HCT116 (cell line): ENCODE results near the gene CDIP1. TPM values are rescaled to one million over a fixed set of nuclear protein-coding genes. Genes with fewer than 3 reads are reported as not detected.

Experiments used
- ATAC-seq: fragments of 200-7000 bp; cut with Tn5 transposase; 2 replicates; pipeline ENCODE4 v1.9.1; 2020; ENCODE audit warnings: mild to moderate bottlenecking, moderate library complexity
- BruUV-seq: library from RNA; stranded (reverse); fragments of 400-500 nt; replicated peaks from 2 replicates; lab custom pipeline; 2021; lab: Mats Ljungman, UMichigan
- CTCF ChIA-PET: fragments of 300-600 bp; sonication (Branson Sonifier 250); formaldehyde crosslinking; loops from one replicate; lab custom pipeline; 2021; ENCODE audit warnings: antibody characterized with exemption; lab: Charles Lee
- POLR2A ChIA-PET: fragments of 300-600, 350-600 bp; sonication (Branson Sonifier 250); formaldehyde crosslinking; loops from one replicate; lab custom pipeline; 2021; ENCODE audit warnings: antibody characterized with exemption; lab: Charles Lee
- RAD21 ChIA-PET, 2 experiments: fragments of 300-600 bp; sonication (Branson Sonifier 250); formaldehyde crosslinking; loops; one replicate each; lab custom pipeline; 2023; ENCODE audit warnings: low total read pairs in 2 of 2; ENCODE audit not compliant: uncharacterized antibody in 2 of 2, unreplicated experiment in 2 of 2, low non-redundant PET in 1 of 2; lab: Charles Lee
- DNase-seq: peaks from one replicate; pipeline ENCODE4 v3.0.0-alpha.2; 2010; ENCODE audit warnings: low read depth, low spot score
- H2AFZ ChIP-seq: fragments of 200-600 bp; shearing (Covaris generic), sonication (generic); 2 replicates; pipeline ENCODE4 v1.6.1; 2017; ENCODE audit warnings: low read depth, mixed run types, mixed read lengths, antibody characterized with exemption, low read length; ENCODE audit not compliant: poor library complexity, severe bottlenecking
- H3K27ac ChIP-seq: 2 replicates; pipeline ENCODE4 v1.5.1; 2012; ENCODE audit warnings: low read depth, low read length
- H3K27me3 ChIP-seq: fragments of 200-600 bp; sonication (generic); 2 replicates; pipeline ENCODE4 v1.6.1; 2016; ENCODE audit warnings: mixed run types, low read length, mixed read lengths; ENCODE audit not compliant: insufficient read depth
- H3K36me3 ChIP-seq, 2 experiments: fragments of 200-500 bp in 1 of 2; fragments of 200-600 bp in 1 of 2; sonication (Bioruptor generic) in 1 of 2; sonication (generic) in 1 of 2; 2 replicates each; pipeline versions ENCODE4 v1.5.1 to v1.6.1; 2014 to 2016; ENCODE audit warnings: low read length in 2 of 2, inconsistent platforms in 1 of 2, mixed read lengths in 1 of 2, mixed run types in 1 of 2; ENCODE audit not compliant: insufficient read depth in 2 of 2, control insufficient read depth in 1 of 2
- H3K4me1 ChIP-seq, 2 experiments: fragments of 200-600 bp in 1 of 2; sonication (generic) in 1 of 2; 2 replicates each; pipeline versions ENCODE4 v1.5.1 to v1.6.1; 2012 to 2017; ENCODE audit warnings: low read length in 2 of 2, inconsistent platforms in 1 of 2, mild to moderate bottlenecking in 1 of 2, mixed read lengths in 1 of 2, mixed run types in 1 of 2, moderate library complexity in 1 of 2; ENCODE audit not compliant: insufficient read depth in 2 of 2, control insufficient read depth in 1 of 2
- H3K4me2 ChIP-seq: fragments of 200-600 bp; sonication (generic); 2 replicates; pipeline ENCODE4 v1.6.1; 2017; ENCODE audit warnings: mixed run types, low read length, mixed read lengths
- H3K4me3 ChIP-seq, 2 experiments: fragments of 200-600 bp in 1 of 2; sonication (generic) in 1 of 2; replicated peaks in 1 of 2; 2 replicates each; pipeline ENCODE4 v1.5.1; 2011 to 2016; ENCODE audit warnings: low read length in 2 of 2, control low read depth in 1 of 2, low read depth in 1 of 2, mild to moderate bottlenecking in 1 of 2, mixed read lengths in 1 of 2, mixed run types in 1 of 2
- H3K79me2 ChIP-seq: fragments of 200-600 bp; sonication (generic); 2 replicates; pipeline ENCODE4 v1.6.1; 2017; ENCODE audit warnings: mild to moderate bottlenecking, mixed run types, low read length, moderate library complexity, mixed read lengths; ENCODE audit not compliant: insufficient read depth
- H3K9ac ChIP-seq: fragments of 200-600 bp; sonication (generic); 2 replicates; pipeline ENCODE4 v1.6.1; 2016; ENCODE audit warnings: low read length, mixed read lengths
- H3K9me2 ChIP-seq: fragments of 200-600 bp; sonication (generic), shearing (Covaris generic); 2 replicates; pipeline ENCODE4 v1.6.1; 2017; ENCODE audit warnings: mixed run types, mild to moderate bottlenecking, moderate library complexity; ENCODE audit not compliant: insufficient read depth
- H3K9me3 ChIP-seq, 2 experiments: fragments of 200-500 bp in 1 of 2; fragments of 200-600 bp in 1 of 2; sonication (Bioruptor generic) in 1 of 2; sonication (generic) in 1 of 2; 2 replicates each; pipeline ENCODE4 v1.6.1; 2014 to 2017; ENCODE audit warnings: low read length in 2 of 2, mixed read lengths in 2 of 2, inconsistent platforms in 1 of 2, low read depth in 1 of 2, mild to moderate bottlenecking in 1 of 2, mixed run types in 1 of 2, moderate library complexity in 1 of 2; ENCODE audit not compliant: control insufficient read depth in 1 of 2, insufficient read depth in 1 of 2
- H4K20me1 ChIP-seq: fragments of 200-600 bp; sonication (generic), shearing (Covaris generic); 2 replicates; pipeline ENCODE4 v1.6.1; 2017; ENCODE audit warnings: mixed run types, mild to moderate bottlenecking, moderate library complexity; ENCODE audit not compliant: insufficient read depth
- EGR1 ChIP-seq: IDR thresholded peaks from 2 replicates; pipeline ENCODE4 v1.6.1; 2012; ENCODE audit warnings: low read depth
- ELF1 ChIP-seq: IDR thresholded peaks from 2 replicates; pipeline ENCODE4 v1.6.1; 2012; ENCODE audit warnings: low read depth, borderline replicate concordance
- EZH2 ChIP-seq: fragments of 200-600 bp; sonication (generic); IDR thresholded peaks from 2 replicates; pipeline ENCODE4 v1.6.1; 2017; ENCODE audit warnings: antibody characterized with exemption, mixed run types
- EZH2phosphoT487 ChIP-seq: fragments of 200-600 bp; IDR thresholded peaks from 2 replicates; pipeline ENCODE4 v1.6.1; 2018; ENCODE audit warnings: antibody characterized with exemption, borderline replicate concordance
- FOSL1 ChIP-seq: IDR thresholded peaks from 2 replicates; pipeline ENCODE4 v1.6.1; 2012; ENCODE audit warnings: low read depth
- JUND ChIP-seq: IDR thresholded peaks from 2 replicates; pipeline ENCODE4 v1.6.1; 2012
- POLR2A ChIP-seq: IDR thresholded peaks from 2 replicates; pipeline ENCODE4 v1.7.0; 2011; ENCODE audit warnings: borderline replicate concordance; ENCODE audit not compliant: insufficient read depth, insufficient read length; ENCODE audit errors: extremely low read depth
- SIN3A ChIP-seq: IDR thresholded peaks from 2 replicates; pipeline ENCODE4 v1.6.1; 2012; ENCODE audit warnings: low read depth
- SP1 ChIP-seq: IDR thresholded peaks from 2 replicates; pipeline ENCODE4 v1.6.1; 2012; ENCODE audit warnings: low read depth
- TCF7L2 ChIP-seq: IDR thresholded peaks from 2 replicates; pipeline ENCODE4 v1.7.0; 2011; ENCODE audit warnings: borderline replicate concordance, inconsistent platforms; ENCODE audit not compliant: insufficient read depth, insufficient read length; ENCODE audit errors: extremely low read depth
- YY1 ChIP-seq: IDR thresholded peaks from 2 replicates; pipeline ENCODE4 v1.6.1; 2011; ENCODE audit warnings: low read length, low read depth, moderate library complexity, mild to moderate bottlenecking; ENCODE audit not compliant: insufficient replicate concordance; ENCODE audit errors: extremely low read depth
- ZFX ChIP-seq: fragments of 450-650 bp; IDR thresholded peaks from 2 replicates; pipeline ENCODE4 v1.6.1; 2017
- ZNF274 ChIP-seq: fragments of 200-500 bp; sonication (Bioruptor generic); IDR thresholded peaks from 2 replicates; pipeline ENCODE4 v1.6.1; 2014; ENCODE audit warnings: mild to moderate bottlenecking, low read depth, low read length, inconsistent platforms
- intact Hi-C: fragments of 100-400 bp; cut with micrococcal nuclease; formaldehyde crosslinking; loops from 2 replicates; pipeline ENCODE4 v1.10.0; 2022
- total RNA-seq: library from RNA; stranded (reverse); gene quantifications from one replicate; pipeline ENCODE4 v1.2.1, GENCODE V29; 2021; ENCODE audit not compliant: unreplicated experiment
- TF ChIP-seq, protein P1 (sequence below): IDR thresholded peaks from 2 replicates; pipeline ENCODE4 v1.6.1; 2012
- TF ChIP-seq, protein P2 (sequence below): IDR thresholded peaks from 2 replicates; pipeline ENCODE4 v1.6.1; 2012; ENCODE audit warnings: low read depth
- TF ChIP-seq, protein P3 (sequence below): IDR thresholded peaks from 2 replicates; pipeline ENCODE4 v1.6.1; 2011; ENCODE audit warnings: mild to moderate bottlenecking, low read length, moderate library complexity; ENCODE audit not compliant: insufficient replicate concordance; ENCODE audit errors: extremely low read depth

CDIP1 gene
- total RNA-seq, 1 experiment from 2014 or later: 7.2 TPM

DNA sequence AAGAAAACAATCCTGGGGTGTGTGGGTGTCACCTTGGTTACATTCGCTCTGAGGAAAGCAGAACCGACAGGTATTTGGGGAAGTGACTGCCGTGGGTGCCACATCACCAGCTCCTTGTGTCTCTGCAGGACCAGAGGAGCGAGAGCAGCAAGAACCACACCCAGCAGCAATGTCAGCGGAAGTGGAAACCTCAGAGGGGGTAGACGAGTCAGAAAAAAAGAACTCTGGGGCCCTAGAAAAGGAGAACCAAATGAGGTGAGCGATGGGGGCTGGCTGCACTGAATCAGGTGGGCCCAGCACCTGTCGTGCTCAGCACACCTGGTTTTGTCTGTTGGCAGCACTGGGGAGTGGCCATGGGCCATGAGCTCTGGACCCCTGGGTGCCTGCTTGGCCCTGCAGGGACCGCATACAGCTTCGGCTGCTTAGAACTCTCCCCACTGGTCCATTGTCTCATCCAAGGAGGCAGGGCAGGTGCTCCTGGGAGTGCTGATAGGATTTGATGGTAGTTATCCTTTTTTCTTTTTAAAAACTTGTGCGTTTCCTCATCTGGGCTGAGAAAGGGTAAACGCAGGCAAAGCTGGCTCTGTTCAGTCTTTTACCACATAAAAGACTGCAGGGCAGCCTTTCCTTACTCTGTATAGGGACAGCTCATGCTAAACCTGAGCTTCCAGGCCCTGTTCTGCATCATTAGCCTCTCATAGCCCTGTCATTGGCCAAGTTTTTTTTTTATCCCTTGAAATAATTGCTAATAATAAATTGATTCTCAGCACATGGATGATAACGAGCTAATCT, 33.0 kb downstream of the CDIP1 start:
- Histone ChIP-seq H3K79me2 (peaks cover 47% of the 10 kb centered on the region), H3K27ac (no peak overlapping the region), H3K4me3 (no peak overlapping the region), H3K9me2 (no peaks in the 10 kb centered on the region), H2AFZ (no peak overlapping the region), H3K36me3 (peaks cover 23 to 33% of the 10 kb centered on the region in 2 experiments), H3K4me2 (no peak overlapping the region), H3K9me3 (no peaks in the 10 kb centered on the region), H4K20me1 (peaks cover 4% of the 10 kb centered on the region; the same call in 1 of the 2 replicates), H3K4me1 (peaks cover 3 to 19% of the 10 kb centered on the region in 2 experiments), H3K9ac (0 out of 2 replicates have a peak overlapping the region, but pooled peaks have one; percentile 27), H3K27me3 (no peaks in the 10 kb centered on the region)
- POLR2A ChIA-PET: no interaction called here
- DNase-seq (no peak), ATAC-seq (no peak)
- BruUV-seq: no TSS peak
- RAD21 ChIA-PET: no interaction called here
- TF ChIP-seq ZNF274 (no peak), SIN3A (no peak), EZH2phosphoT487 (no peak), EGR1 (no peak), JUND (no peak), FOSL1 (no peak), YY1 (no peak), POLR2A (no peak), SP1 (no peak), TCF7L2 (no peak), EZH2 (no peak), ZFX (no peak), ELF1 (no peak)
- TF ChIP-seq, protein P1, sequence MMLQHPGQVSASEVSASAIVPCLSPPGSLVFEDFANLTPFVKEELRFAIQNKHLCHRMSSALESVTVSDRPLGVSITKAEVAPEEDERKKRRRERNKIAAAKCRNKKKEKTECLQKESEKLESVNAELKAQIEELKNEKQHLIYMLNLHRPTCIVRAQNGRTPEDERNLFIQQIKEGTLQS: no peak
- TF ChIP-seq, protein P2, sequence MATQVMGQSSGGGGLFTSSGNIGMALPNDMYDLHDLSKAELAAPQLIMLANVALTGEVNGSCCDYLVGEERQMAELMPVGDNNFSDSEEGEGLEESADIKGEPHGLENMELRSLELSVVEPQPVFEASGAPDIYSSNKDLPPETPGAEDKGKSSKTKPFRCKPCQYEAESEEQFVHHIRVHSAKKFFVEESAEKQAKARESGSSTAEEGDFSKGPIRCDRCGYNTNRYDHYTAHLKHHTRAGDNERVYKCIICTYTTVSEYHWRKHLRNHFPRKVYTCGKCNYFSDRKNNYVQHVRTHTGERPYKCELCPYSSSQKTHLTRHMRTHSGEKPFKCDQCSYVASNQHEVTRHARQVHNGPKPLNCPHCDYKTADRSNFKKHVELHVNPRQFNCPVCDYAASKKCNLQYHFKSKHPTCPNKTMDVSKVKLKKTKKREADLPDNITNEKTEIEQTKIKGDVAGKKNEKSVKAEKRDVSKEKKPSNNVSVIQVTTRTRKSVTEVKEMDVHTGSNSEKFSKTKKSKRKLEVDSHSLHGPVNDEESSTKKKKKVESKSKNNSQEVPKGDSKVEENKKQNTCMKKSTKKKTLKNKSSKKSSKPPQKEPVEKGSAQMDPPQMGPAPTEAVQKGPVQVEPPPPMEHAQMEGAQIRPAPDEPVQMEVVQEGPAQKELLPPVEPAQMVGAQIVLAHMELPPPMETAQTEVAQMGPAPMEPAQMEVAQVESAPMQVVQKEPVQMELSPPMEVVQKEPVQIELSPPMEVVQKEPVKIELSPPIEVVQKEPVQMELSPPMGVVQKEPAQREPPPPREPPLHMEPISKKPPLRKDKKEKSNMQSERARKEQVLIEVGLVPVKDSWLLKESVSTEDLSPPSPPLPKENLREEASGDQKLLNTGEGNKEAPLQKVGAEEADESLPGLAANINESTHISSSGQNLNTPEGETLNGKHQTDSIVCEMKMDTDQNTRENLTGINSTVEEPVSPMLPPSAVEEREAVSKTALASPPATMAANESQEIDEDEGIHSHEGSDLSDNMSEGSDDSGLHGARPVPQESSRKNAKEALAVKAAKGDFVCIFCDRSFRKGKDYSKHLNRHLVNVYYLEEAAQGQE: no peak
- TF ChIP-seq, protein P3, sequence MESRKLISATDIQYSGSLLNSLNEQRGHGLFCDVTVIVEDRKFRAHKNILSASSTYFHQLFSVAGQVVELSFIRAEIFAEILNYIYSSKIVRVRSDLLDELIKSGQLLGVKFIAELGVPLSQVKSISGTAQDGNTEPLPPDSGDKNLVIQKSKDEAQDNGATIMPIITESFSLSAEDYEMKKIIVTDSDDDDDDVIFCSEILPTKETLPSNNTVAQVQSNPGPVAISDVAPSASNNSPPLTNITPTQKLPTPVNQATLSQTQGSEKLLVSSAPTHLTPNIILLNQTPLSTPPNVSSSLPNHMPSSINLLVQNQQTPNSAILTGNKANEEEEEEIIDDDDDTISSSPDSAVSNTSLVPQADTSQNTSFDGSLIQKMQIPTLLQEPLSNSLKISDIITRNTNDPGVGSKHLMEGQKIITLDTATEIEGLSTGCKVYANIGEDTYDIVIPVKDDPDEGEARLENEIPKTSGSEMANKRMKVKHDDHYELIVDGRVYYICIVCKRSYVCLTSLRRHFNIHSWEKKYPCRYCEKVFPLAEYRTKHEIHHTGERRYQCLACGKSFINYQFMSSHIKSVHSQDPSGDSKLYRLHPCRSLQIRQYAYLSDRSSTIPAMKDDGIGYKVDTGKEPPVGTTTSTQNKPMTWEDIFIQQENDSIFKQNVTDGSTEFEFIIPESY: no peak
- intact Hi-C loops: loop anchor here (1.0 kb wide), 2 partner anchors 43 to 80 kb away; no protein-coding TSS in a partner anchor
- CTCF ChIA-PET: interaction anchor here (0.6 to 1.9 kb wide), 5 partner anchors 10 to 570 kb away, joined by 3 to 6 read pairs (median 3); no protein-coding TSS in a partner anchor
